ENCODE data around the gene MRPL43. TPM values are rescaled to one million over a fixed set of nuclear protein-coding genes. Genes with fewer than 3 reads are reported as not detected.

The MRPL43 gene
- total and polyA plus RNA-seq, 2 experiments from 2014 or later = 114 to 128 TPM

- DNase-seq (ENCODE audit: low read depth in 1 of 2, low spot score in 1 of 2) = peak; percentile 91 to 94
- Histone ChIP-seq H3K27me3 (peaks cover 9% of the 10 kb centered on the region), H3K4me3 (no peak overlapping the region), H3K27ac (no peak overlapping the region), H3K4me1 (ENCODE audit: low read depth) (peaks cover 11% of the 10 kb centered on the region), H3K36me3 (no peaks in the 10 kb centered on the region), H3K9me3 (ENCODE audit: low read depth) (no peaks in the 10 kb centered on the region)
- TF ChIP-seq, protein P1, sequence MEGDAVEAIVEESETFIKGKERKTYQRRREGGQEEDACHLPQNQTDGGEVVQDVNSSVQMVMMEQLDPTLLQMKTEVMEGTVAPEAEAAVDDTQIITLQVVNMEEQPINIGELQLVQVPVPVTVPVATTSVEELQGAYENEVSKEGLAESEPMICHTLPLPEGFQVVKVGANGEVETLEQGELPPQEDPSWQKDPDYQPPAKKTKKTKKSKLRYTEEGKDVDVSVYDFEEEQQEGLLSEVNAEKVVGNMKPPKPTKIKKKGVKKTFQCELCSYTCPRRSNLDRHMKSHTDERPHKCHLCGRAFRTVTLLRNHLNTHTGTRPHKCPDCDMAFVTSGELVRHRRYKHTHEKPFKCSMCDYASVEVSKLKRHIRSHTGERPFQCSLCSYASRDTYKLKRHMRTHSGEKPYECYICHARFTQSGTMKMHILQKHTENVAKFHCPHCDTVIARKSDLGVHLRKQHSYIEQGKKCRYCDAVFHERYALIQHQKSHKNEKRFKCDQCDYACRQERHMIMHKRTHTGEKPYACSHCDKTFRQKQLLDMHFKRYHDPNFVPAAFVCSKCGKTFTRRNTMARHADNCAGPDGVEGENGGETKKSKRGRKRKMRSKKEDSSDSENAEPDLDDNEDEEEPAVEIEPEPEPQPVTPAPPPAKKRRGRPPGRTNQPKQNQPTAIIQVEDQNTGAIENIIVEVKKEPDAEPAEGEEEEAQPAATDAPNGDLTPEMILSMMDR (IDR thresholded peaks at IDR 0.05; ENCODE audit: low read depth, low read length) = peak; percentile 94
Observed at GRCh38 chr10:101012525-101013364, 25.4 kb upstream of the MRPL43 start.

GRCh38 chr10:101011517-101012423 lies 24.5 kb upstream of the MRPL43 start:
- Histone ChIP-seq H3K36me3 (peaks cover 8% of the 10 kb centered on the region), H3K4me3 (no peak overlapping the region), H3K27ac (peak overlapping the region; percentile 78), H3K4me1 (ENCODE audit: low read depth) (peaks cover 11% of the 10 kb centered on the region), H3K27me3 (peaks cover under 1% of the 10 kb centered on the region), H3K9me3 (ENCODE audit: low read depth) (no peaks in the 10 kb centered on the region)
- DNase-seq (ENCODE audit: low read depth in 1 of 2, low spot score in 1 of 2) = peak in 1 of 2 donors; percentile 71
- TF ChIP-seq, protein P1 (IDR thresholded peaks at IDR 0.05; ENCODE audit: low read depth, low read length) = peak; percentile 43

- no peak for DNase-seq (ENCODE audit: low read depth in 1 of 2, low spot score in 1 of 2)
- TF ChIP-seq, protein P1 (IDR thresholded peaks at IDR 0.05; ENCODE audit: low read depth, low read length) = no peak
- H3K27me3 ChIP-seq = no peaks in the 10 kb centered on the region
- H3K27ac ChIP-seq = no peak overlapping the region
- H3K9me3 ChIP-seq (ENCODE audit: low read depth) = no peaks in the 10 kb centered on the region
- peaks cover 23% of the 10 kb centered on the region for H3K36me3 ChIP-seq
- no peak overlapping the region for H3K4me3 ChIP-seq
- peaks cover 11% of the 10 kb centered on the region for H3K4me1 ChIP-seq (ENCODE audit: low read depth)
Observed at GRCh38 chr10:101010329-101010728, 23.0 kb upstream of the MRPL43 start.

- Histone ChIP-seq H3K27ac (no peak overlapping the region), H3K4me3 (no peak overlapping the region), H3K27me3 (no peaks in the 10 kb centered on the region), H3K9me3 (ENCODE audit: low read depth) (no peaks in the 10 kb centered on the region), H3K4me1 (ENCODE audit: low read depth) (peaks cover 11% of the 10 kb centered on the region), H3K36me3 (peaks cover 36% of the 10 kb centered on the region)
- TF ChIP-seq, protein P1 (IDR thresholded peaks at IDR 0.05; ENCODE audit: low read depth, low read length) = no peak
- no peak for DNase-seq (ENCODE audit: low read depth in 1 of 2, low spot score in 1 of 2)
Observed at GRCh38 chr10:101008823-101009423, 21.6 kb upstream of the MRPL43 start.

Measured in cardiac muscle cell (in vitro differentiated cells and primary cell).